Measurements from ENCODE around the gene PLXNB2. TPM values are rescaled to one million over a fixed set of nuclear protein-coding genes. Genes with fewer than 3 reads are reported as not detected.

The PLXNB2 gene
- total and polyA plus RNA-seq, 4 donors, result 123 to 310 (median 173) TPM

GRCh38 chr22:50286275-50286674 is 21.2 kb downstream of the PLXNB2 start:
- H3K27me3 ChIP-seq (ENCODE audit: control insufficient read depth in 3 of 3, insufficient read depth in 3 of 3, low read length in 2 of 3), result no peaks in the 10 kb centered on the region
- H3K4me3 ChIP-seq, result no peak overlapping the region
- H3K9ac ChIP-seq (ENCODE audit: insufficient read depth in 1 of 2, low read length in 2 of 2), result no peak overlapping the region
- peaks cover 2 to 88% (median 29%) of the 10 kb centered on the region in 4 donors for H3K36me3 ChIP-seq (ENCODE audit: control insufficient read depth in 4 of 4, insufficient read depth in 4 of 4, low read length in 4 of 4)
- ATAC-seq (ENCODE audit: insufficient read depth, low FRiP score) (no peak), DNase-seq (no peak)
- H3K4me1 ChIP-seq (ENCODE audit: control insufficient read depth in 5 of 5, insufficient read depth in 5 of 5, low read length in 5 of 5), result peaks cover 0 to 7% (median 4%) of the 10 kb centered on the region in 5 donors
- H3K27ac ChIP-seq (ENCODE audit: low read depth in 1 of 2, low read length in 1 of 2), result no peak overlapping the region
- no peak for TF ChIP-seq CTCF (IDR thresholded peaks at IDR 0.05; ENCODE audit: control extremely low read depth, extremely low read depth)
- H3K9me3 ChIP-seq (ENCODE audit: control insufficient read depth in 4 of 4, insufficient read depth in 3 of 4, low read length in 3 of 4), result no peaks in the 10 kb centered on the region
- 90 to 94% methylated on average over 21 of the region's 21 CpGs for WGBS, 2 donors

- no peak overlapping the region for H3K9ac ChIP-seq (ENCODE audit: insufficient read depth in 1 of 2, low read length in 2 of 2)
- no peak for TF ChIP-seq CTCF (IDR thresholded peaks at IDR 0.05; ENCODE audit: control extremely low read depth, extremely low read depth)
- H3K4me3 ChIP-seq, result no peak overlapping the region
- WGBS, 2 donors, result 94 to 95% methylated on average over 25 to 34 of the region's 34 CpGs
- H3K36me3 ChIP-seq (ENCODE audit: control insufficient read depth in 4 of 4, insufficient read depth in 4 of 4, low read length in 4 of 4), result peaks cover 7 to 90% (median 30%) of the 10 kb centered on the region in 4 donors
- peaks cover 0 to 7% (median 4%) of the 10 kb centered on the region in 5 donors for H3K4me1 ChIP-seq (ENCODE audit: control insufficient read depth in 5 of 5, insufficient read depth in 5 of 5, low read length in 5 of 5)
- ATAC-seq (ENCODE audit: insufficient read depth, low FRiP score) (no peak), DNase-seq (no peak)
- H3K9me3 ChIP-seq (ENCODE audit: control insufficient read depth in 4 of 4, insufficient read depth in 3 of 4, low read length in 3 of 4), result no peaks in the 10 kb centered on the region
- H3K27me3 ChIP-seq (ENCODE audit: control insufficient read depth in 3 of 3, insufficient read depth in 3 of 3, low read length in 2 of 3), result no peaks in the 10 kb centered on the region
- H3K27ac ChIP-seq (ENCODE audit: low read depth in 1 of 2, low read length in 1 of 2), result peak overlapping the region in 1 of 2 donors; percentile 26
These were observed 21.7 kb downstream of the PLXNB2 start for GRCh38 chr22:50285568-50286229.

DNA sequence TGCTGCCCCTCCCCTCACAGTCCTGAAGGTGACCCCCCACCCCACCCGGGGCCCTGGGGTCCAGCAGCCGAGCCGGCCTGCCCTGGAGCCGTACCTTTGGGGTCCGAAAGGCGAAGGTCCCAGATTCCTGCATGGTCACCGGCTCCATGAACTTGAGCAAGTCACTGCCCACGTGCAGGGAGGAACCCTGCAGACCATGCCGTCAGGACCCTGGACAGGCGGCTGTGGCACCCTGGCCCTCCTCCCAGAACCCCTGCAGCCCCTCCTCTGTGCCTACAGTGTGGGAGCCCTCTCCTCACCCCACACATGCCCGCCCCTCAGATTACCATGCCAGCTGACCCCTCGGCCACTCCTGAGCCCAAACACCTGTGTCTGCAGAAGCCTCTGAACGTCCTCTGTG is 23.0 kb downstream of the PLXNB2 start:
- peaks cover 0 to 7% (median 4%) of the 10 kb centered on the region in 5 donors for H3K4me1 ChIP-seq (ENCODE audit: control insufficient read depth in 5 of 5, insufficient read depth in 5 of 5, low read length in 5 of 5)
- H3K27me3 ChIP-seq (ENCODE audit: control insufficient read depth in 3 of 3, insufficient read depth in 3 of 3, low read length in 2 of 3), result no peaks in the 10 kb centered on the region
- no peaks in the 10 kb centered on the region for H3K9me3 ChIP-seq (ENCODE audit: control insufficient read depth in 4 of 4, insufficient read depth in 3 of 4, low read length in 3 of 4)
- peaks cover 7 to 93% (median 32%) of the 10 kb centered on the region in 4 donors for H3K36me3 ChIP-seq (ENCODE audit: control insufficient read depth in 4 of 4, insufficient read depth in 4 of 4, low read length in 4 of 4)
- 89 to 92% methylated on average over 13 of the region's 13 CpGs for WGBS, 2 donors
- H3K9ac ChIP-seq (ENCODE audit: insufficient read depth in 1 of 2, low read length in 2 of 2), result no peak overlapping the region
- H3K4me3 ChIP-seq, result no peak overlapping the region
- no peak for DNase-seq
- ATAC-seq (ENCODE audit: insufficient read depth, low FRiP score), result no peak
- peak overlapping the region in 1 of 2 donors; percentile 2 for H3K27ac ChIP-seq (ENCODE audit: low read depth in 1 of 2, low read length in 1 of 2)
- no peak for TF ChIP-seq CTCF (IDR thresholded peaks at IDR 0.05; ENCODE audit: control extremely low read depth, extremely low read depth)
